HG03432 (cell line): ENCODE measurements around the gene ADAMTS3.

ENCODE experiments used
- ATAC-seq: cut with Tn5 transposase; IDR thresholded peaks from one replicate; pipeline ENCODE4 v1.9.1; 2021; ENCODE audit warnings: mild to moderate bottlenecking, moderate library complexity; ENCODE audit not compliant: unreplicated experiment

The ADAMTS3 gene

DNA sequence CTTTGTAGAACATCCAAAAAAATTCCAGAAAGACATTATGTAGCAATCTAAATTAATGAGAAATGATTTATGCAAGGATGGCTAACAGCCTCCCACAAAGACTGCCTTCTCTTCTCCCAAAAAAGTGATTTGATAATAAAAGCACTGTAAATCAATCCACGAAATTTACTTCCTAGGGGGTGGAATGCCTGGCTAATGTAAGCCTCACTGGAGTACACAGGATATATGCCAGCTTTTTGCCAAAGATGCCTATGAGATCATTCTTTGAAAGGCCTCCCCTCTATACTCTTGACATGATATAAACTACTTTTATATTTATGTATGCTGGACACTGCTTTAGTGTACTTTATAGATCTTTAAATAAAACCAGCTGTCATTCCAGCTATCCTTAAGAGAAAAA, 211.1 kb downstream of the ADAMTS3 start:
- ATAC-seq, result no peak

DNA sequence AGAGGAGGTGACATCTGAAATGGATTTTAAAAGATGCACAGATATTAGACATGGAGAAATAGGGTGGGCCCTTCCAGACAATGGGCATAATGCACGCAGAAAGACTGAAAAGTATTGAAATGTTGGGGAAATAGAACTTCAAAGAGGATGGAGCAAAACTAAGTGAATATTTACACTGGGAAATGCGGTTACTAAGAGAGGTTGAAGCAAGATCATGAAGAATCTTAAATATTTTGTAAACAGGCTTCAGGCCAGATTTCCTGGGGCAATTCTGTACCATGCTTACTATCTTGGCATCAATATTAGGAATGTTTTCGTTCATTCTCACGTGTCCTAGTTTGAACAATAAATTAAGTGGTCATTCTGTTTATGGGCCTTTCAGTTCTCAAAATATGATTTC, 216.3 kb downstream of the ADAMTS3 start:
- ATAC-seq, result no peak

DNA sequence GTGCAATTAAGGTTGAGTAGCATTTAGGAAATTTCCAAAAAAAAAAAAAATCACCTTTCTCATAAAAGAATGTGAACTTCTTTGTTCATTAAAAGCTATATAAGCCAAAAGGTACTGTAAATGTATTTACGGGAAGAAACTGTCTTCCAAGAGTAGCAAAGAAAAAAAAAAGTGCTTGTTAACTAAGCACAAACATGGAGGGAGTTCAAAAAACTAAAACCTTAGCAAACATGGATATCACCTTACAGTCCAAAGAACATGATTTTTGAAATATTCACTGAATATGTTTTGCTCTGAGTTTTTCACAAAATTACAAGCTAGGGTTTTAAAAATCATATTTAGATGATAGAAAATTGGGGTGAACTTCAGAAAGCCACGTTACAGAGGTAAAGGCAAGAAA, 217.5 kb downstream of the ADAMTS3 start:
- no peak for ATAC-seq

DNA sequence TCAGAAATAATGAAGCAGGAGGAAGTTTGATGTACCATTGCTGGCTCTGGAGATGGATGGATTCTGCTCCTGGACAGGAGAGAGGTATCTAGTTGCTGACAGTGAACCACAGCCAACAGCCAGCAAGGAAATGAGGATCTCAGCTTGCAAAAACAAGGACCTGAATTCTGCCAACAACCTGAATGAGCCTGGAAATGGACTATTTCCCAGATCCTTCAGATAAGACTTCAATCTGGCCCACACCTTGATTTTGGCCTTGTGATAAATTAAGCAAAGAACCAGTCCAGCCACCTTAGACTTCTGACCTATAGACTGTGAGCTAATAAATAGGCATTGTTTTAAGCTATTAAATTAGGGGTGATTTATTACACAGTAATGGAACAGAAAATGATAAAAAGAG, 220.3 kb downstream of the ADAMTS3 start:
- ATAC-seq, result no peak

DNA sequence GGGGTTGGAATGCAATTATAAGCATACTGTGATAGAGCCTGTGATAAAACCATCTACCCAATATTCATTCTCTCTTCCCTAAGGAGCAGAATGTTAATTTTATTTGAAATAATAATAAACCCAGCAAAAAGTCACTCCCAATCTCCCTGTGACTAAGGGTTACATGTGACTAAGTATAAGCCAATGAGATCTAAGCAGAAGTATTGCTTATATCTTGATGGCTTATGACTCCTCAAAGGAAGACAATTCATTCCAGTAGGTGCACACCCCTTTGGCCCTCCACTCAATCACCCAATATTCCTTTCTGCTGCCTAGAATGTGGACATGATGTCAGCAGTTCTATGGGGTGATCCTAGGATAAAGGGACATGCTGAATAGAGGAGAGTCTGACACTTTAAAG, 224.6 kb downstream of the ADAMTS3 start:
- ATAC-seq, result no peak

DNA sequence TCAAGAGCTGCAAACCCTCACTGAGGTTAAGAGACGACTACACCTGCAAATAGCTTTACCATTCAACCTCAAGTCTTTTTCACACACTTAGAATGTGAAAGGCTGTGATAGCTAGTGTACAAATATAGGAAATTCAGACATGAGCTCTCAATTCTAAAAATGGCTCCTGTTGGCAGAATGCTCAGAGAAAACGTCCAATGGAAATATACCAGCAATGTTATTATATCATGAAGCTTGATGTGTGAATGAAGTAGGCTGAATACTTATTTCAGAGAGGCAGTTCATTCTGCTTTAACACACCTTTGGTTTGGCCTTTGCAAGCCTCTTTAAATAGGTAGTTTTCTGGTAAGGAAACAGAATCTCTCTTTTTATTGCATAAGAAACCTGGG, 227.6 kb downstream of the ADAMTS3 start:
- ATAC-seq, result no peak

DNA sequence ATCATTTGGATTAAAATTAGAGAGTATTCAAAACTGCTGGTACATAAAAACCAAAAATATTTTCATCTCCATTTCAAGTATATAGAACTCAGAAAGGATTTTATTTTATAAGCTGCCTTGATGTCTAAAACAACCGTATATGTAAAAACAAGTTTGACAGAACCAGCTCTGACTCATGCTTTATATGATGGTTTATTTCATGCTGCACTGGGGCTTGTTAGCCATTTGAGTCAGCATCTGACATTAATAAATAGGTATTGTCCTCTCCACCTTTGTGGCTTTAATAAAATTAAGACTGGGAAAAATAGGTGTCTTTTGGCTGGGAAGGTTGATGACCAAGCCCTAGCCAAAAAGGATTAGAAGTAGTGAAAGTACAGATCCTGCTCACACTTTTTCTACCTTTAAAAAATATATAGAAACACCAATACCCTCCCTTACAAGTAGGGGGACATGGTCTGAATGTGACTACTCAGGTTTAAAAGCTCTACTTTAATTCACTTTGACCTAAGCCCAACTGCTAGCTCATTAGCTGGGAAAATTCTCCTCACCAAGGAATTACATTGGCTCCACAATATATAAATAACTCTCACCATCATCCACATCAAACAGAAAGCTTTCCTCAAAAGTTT, 228.1 kb downstream of the ADAMTS3 start:
- ATAC-seq, result no peak

DNA sequence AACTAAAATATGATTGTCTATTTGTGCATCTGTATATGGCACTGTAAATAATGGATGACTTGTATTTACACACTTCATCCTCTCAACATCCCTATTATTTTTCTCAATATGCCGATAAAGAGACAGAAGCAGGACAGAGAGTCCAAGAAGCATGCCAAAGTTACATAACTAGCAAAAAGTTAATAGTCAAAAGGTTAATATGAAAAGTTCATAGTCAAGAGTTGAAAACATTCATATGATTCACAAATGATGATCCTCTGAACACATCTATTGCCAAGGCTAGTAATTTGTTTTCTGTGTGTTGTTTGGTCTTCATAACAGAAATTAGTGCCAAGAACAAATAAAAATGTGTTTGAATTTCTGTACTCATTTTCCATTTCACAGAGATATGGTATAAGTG, 231.0 kb downstream of the ADAMTS3 start:
- ATAC-seq, result no peak

DNA sequence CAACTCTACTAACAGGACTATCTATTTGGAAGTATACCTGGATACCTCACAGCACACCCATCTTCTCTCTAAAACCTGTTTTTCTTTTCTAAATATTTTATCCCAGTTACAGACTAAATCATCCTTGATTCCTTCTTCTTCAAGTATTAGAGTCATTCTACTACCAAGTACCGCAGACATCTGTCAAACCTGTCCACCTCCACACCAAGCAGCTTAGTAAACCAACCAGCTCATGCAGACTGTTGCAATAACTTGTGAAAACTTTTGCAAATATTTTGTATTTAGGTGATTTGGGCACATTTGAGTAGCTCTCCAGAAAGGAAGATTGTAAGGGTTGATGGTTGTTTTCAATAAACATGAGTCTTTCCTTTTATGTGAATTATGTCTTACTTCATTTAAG, 238.6 kb downstream of the ADAMTS3 start:
- no peak for ATAC-seq

DNA sequence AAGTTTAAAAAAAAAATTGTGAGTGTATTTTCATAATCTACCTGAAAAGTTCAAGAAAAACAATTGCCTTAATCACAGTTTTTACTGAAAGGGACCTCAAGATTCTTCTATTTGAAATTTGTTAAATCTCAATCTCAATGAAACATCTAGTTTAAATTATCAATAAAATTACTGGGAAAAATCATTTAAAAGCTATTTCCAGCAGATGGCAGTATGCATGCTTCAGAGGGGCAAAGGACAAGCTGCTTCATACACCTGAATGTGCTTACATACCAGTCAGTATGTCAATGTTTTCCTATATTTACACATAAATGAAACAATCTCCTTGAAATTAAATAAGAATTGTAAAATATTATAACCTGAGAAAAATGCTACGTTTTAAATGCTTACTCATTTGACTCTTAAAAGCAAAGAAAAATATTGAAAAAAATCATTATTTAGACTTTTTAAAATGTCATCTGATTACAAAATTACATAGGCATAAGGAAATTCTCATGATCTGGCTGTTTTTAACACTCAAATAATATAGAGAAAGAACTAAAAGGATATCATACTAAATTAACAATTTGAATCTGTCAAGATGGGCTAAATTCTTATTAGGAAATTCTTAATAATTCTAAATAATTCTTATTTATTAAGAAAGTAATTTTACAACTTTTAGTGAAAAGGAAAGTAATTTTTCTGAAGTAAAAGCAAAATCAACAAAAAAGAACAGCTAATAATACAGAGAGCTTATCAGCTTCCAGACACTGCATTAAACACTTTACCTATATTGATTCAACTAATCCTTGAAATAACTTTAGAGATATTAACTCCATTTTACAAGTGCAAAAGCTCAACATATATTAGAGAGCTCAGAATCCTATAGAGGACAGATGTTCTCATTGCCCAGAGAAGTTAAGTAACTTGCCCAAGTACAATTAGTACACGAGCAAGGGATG, 242.1 kb downstream of the ADAMTS3 start:
- peak; percentile 53 for ATAC-seq

DNA sequence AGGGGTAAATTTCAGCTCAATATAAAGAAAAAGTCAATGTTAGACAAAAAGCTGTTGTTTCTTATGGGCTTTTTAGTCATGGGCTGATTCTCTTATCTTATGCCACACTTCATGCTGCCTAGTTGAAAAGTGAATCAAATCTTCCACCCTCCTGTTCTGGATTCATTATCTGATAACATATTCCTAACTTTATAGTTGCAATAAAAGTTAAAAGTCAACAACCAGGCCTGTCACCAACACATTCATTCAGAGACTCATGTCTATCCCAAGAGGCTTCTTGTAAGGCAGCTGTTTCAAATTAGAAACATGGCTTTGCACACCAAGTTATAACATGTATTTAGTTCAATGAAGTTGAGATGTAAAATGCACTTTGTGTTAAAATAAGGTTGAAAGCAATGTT, 243.8 kb downstream of the ADAMTS3 start:
- ATAC-seq, result no peak

DNA sequence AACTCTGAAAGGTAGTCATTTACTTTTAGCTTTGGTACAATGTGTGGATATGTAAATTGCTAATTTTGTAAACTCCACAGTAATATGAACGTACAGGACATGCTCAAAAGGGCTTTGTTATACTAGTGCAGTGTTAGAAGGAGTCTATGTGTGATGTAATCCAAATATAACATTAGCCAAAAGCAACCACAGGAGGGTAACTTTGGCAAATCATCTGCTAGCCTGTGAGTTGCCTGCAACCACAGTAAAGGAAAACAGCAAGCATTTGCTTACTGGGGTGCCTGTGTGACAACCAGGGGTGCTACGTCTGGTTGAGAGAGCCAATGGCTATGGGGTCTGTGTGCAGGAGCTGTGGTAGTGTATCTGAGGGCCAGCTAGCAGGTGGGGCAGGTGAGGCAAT, 245.8 kb downstream of the ADAMTS3 start:
- no peak for ATAC-seq

DNA sequence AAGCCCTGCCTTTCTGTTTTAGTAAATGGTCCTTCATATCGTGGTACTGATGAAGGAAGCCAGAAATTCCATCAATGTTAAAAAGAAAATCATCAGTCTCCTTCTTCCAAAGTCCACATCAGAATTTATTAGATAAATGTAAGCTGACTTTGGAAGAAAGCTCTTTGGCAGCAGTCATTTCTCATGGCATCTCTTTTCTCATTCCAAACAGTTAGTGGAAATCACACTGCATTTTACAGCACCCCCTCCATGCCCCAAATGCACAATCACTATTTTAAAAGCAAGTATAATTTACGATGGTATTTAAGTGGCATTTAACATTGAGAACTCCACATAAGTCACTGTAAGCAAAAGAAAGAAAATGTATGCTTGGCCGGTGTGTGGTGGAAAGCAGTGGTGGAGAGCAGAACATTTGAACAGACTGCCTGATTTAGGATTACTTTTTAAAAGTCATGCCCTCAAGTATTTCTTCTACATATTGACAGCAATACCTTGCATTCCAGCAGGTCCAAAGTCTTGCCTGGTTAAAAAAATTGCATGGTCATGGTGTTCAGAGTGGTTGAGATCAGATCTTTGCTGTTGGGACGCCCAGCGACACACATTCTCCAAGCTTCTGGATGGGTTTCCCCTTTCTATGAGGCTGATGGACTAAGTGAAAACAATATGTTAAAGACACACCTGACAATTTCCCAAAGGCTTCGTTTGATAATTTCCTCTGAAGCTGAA, 248.6 kb downstream of the ADAMTS3 start:
- ATAC-seq, result no peak

DNA sequence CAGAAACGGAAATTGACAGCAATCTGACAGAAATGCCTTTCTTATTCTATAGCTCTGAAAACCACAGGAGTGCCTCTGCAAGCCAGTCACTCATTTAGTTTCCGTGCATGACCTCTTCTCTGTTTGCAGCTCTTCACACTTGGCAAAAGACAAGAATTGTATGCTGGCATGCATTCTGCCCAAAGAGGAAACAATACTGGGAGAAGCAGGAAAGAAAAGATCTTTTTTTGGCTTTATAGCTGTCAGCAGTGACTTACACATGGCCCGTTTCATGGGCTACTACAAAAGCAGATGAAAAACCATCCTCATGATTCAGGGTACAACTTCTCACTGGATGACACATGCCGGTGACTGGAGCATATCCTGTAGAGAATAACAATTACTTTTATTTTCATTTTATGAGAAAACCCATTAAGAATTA, 249.4 kb downstream of the ADAMTS3 start:
- no peak for ATAC-seq

DNA sequence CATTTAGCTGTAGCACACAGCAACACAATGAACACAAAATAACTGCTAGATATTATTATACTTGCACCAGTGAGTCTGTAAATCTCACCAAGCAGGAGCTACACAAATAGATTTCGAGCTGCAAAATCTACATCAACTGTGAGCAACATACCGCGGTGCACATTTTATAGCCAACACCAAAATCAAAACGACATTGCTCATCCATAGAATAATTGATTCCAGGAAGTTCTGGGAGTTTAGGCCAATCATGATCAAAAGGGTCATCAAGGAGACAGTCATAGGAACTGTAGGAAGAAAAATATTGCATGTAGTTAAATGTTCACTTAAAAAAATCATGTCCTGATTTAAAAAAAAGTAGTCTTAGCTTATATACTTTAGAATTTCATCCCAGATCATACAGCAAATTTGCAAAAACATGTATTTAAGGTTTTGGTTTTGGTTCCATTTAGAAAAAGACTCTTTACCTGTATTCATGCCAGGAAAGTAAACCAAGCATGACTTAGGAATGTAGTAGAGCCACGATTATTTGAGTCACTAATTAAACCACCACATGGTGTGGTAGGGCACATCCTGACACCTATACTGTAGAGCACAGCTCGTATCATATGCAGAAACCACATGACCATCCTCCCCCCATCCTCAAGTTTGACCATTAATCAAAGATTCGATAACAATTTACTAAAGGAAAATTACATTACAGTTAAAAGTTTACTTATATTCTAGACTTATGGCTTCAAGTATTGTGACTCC, 250.4 kb downstream of the ADAMTS3 start:
- ATAC-seq, result no peak

DNA sequence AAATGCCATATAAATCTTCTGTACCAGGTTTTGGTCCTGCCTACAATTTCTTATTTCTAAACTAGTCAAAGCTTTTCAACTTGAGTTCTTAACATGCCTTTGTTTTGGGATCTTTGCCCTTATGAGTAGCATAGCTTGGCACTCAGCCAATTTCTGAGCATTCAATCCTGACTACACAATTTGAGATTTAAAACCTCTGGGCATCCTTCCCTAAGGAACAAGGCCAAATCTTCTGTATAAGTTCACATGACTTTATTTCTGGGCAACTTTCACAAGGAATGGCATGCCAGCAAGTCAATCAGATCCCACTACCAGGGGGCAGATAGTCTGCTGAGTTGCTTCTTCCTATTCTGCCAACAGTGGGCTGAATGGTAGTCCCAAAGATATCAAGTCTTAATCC, 254.2 kb downstream of the ADAMTS3 start:
- no peak for ATAC-seq

DNA sequence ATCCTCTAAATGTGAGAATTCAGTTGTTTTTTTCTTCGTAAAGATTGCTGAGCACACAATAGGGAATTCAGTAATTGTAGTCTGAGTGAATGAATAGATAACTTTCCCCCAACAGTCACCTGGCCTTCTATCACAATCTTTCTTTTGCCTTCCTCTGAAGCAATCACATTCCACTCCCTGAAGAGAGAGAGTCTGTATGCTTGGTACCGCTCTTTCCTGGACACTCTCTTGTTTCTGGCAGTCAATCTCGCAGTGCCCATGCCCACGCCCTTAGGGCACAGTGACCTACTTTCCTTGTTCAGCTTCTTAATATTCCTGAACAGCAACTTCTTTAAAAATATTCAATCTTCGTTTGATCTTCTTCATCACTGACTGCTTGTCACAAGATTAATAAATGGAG, 255.9 kb downstream of the ADAMTS3 start:
- ATAC-seq, result no peak

DNA sequence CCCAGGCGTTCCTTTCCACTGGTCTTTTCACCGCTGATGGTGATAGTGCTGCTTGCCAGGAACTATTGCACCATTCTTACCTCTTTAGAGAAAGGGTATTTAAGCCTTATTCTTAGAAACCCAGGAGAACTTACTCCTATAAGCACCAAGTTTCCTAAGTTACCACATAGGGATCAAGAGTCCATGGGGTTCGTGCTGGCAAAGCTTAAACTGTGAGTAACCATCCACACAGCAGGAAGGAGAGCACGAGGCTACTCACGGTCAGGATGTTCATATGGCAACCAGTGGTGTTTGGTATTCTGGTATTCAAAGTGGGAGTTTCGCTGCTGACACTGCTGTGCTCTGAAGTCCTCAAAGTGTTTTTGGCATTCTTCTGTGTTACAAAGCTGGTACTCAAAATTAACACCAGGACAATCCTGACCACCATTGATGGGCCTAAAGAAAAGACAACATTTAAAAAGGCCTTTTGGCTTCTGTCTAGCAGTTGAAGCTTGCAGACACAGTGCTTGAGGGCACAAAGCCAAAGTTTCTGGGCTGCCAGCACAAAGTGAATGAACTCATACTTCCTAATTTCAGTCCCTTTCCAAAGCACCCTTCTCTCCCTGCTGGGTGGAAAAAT, 256.9 kb downstream of the ADAMTS3 start:
- ATAC-seq, result peak; percentile 73

DNA sequence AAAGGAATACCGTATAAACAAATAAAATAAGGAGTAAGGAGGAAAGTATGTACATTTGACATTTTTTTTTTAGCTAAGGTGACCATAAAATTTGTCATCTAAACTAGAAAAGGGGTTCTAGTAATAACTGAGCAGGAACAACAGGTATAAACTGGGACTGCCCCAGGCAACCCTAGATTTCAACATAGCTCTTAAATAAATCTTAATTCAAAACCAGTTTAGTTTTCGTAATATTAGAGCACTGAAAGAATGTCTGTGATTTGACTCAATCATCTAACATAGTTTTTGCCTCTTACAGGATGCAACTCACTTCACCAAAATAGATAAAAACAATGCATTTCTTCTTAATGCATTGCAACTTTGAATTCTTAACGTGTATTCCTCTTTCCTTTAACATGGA, 257.7 kb downstream of the ADAMTS3 start:
- ATAC-seq, result no peak

DNA sequence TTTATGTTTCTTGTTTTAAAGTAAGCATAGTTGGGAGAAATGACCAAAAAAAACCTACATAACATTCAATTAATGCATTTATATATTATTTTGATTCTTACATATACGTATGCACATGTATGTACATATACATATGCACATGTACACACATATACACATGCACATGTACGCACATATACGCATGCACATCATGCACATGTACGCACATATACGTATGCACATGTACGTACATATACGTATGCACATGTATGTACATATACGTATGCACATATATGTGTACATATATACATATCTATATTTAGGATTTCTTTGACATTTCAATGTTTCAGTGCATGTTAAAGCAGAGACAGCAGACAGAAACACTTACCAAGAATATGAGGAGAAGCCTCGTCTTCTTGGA, 263.4 kb downstream of the ADAMTS3 start:
- ATAC-seq, result no peak

DNA sequence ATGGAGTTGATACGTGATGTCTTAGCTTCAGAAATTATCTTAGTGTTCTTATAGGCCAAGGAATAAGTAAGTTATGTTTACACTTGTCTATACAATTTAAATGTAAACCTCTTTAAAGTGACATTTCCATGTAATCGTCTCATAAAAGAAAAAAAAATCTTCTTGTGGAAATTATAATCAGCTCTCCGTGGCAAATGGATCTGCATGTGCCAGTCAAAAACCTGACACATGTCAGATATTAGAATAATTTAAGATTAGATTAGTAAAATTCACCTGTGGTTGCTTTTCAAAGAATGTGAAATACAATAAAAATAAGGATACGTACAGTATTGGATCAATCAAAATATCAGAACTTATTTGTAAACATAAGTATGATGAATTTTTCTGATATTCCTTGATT, 263.9 kb downstream of the ADAMTS3 start:
- ATAC-seq, result no peak
